B cell (primary cell): ENCODE measurements around the gene TOR1A. TPM values are rescaled to one million over a fixed set of nuclear protein-coding genes. Genes with fewer than 3 reads are reported as not detected.
A peak's percentile ranks its signal among the peaks of the same experiment; 100 is the strongest.
"Not testable (repeated sequence)": the region's sequence is repeated elsewhere in the genome, so short reads cannot be mapped to it uniquely, and the experiment has no call there.

Experiments
- ATAC-seq: fragments of 200-7000 bp; cut with Tn5 transposase; one replicate; pipeline ENCODE4 v1.10.0; 2021; ENCODE audit warnings: low read depth, mild to moderate bottlenecking, moderate number of reproducible peaks, moderate library complexity
- CTCF ChIA-PET: fragments of 350-600 bp; sonication (Branson Sonifier 250); formaldehyde crosslinking; loops from one replicate; lab custom pipeline; 2021; ENCODE audit warnings: antibody characterized with exemption, inconsistent platforms; lab: Charles Lee
- POLR2A ChIA-PET: fragments of 350-600 bp; sonication (Branson Sonifier 250); formaldehyde crosslinking; loops from one replicate; lab custom pipeline; 2021; ENCODE audit warnings: antibody characterized with exemption; lab: Charles Lee
- DNase-seq: peaks from one replicate; pipeline ENCODE4 v3.0.0; 2013
- H2AFZ ChIP-seq: 2 replicates; pipeline ENCODE4 v1.6.1; 2012; ENCODE audit warnings: mild to moderate bottlenecking, low read depth, low read length; ENCODE audit not compliant: insufficient read depth, poor library complexity, severe bottlenecking
- H3K27ac ChIP-seq, 2 donors: 1 replicate in 1 of 2; 2 replicates in 1 of 2; pipeline ENCODE4 v1.5.1; 2012 to 2013; ENCODE audit warnings: low read length in 2 of 2, mild to moderate bottlenecking in 2 of 2, moderate library complexity in 1 of 2
- H3K27me3 ChIP-seq, 4 experiments: fragments of 200-600 bp in 1 of 4; sonication (generic) in 1 of 4; replicated peaks in 1 of 4; 1 replicate in 2 of 4; 2 replicates in 2 of 4; pipeline versions ENCODE4 v1.6.1 to v1.7.0; 2013 to 2016; ENCODE audit warnings: low read length in 3 of 4, mild to moderate bottlenecking in 2 of 4, mixed read lengths in 1 of 4, moderate library complexity in 1 of 4; ENCODE audit not compliant: insufficient read depth in 4 of 4, control insufficient read depth in 3 of 4; ENCODE audit errors: control extremely low read depth in 1 of 4
- H3K36me3 ChIP-seq, 2 experiments: replicated peaks in 1 of 2; 1 replicate in 1 of 2; 2 replicates in 1 of 2; pipeline versions ENCODE4 v1.6.1 to v1.7.1; 2013; ENCODE audit warnings: low read length in 1 of 2; ENCODE audit not compliant: insufficient read depth in 2 of 2, control insufficient read depth in 1 of 2; ENCODE audit errors: control extremely low read depth in 1 of 2, extremely low read depth in 1 of 2
- H3K4me1 ChIP-seq, 2 donors: fragments of 200-600 bp in 1 of 2; sonication (generic) in 1 of 2; 1 replicate in 1 of 2; 2 replicates in 1 of 2; pipeline versions ENCODE4 v1.5.1 to v1.6.1; 2013 to 2017; ENCODE audit warnings: low read length in 2 of 2; ENCODE audit not compliant: control insufficient read depth in 2 of 2, insufficient read depth in 2 of 2
- H3K4me2 ChIP-seq: replicated peaks from 2 replicates; pipeline ENCODE3; 2012; ENCODE audit warnings: mild to moderate bottlenecking, low read depth, low read length; ENCODE audit not compliant: poor library complexity, severe bottlenecking
- H3K4me3 ChIP-seq, 5 experiments: fragments of 200-600 bp in 1 of 5; sonication (generic) in 1 of 5; 1 replicate in 3 of 5; 2 replicates in 2 of 5; pipeline versions ENCODE4 v1.5.1 to v1.7.0; 2011 to 2016; ENCODE audit warnings: low read length in 4 of 5, mild to moderate bottlenecking in 4 of 5, low read depth in 2 of 5, control low read depth in 1 of 5, moderate library complexity in 1 of 5; ENCODE audit not compliant: insufficient read depth in 1 of 5; ENCODE audit errors: control extremely low read depth in 1 of 5, extremely low read depth in 1 of 5
- H3K79me2 ChIP-seq: fragments of 200-600 bp; sonication (generic); one replicate; pipeline ENCODE4 v1.6.0; 2016; ENCODE audit warnings: low read length; ENCODE audit not compliant: control insufficient read depth, insufficient read depth
- H3K9ac ChIP-seq: fragments of 200-600 bp; sonication (generic); 2 replicates; pipeline ENCODE4 v1.6.1; 2017; ENCODE audit warnings: mild to moderate bottlenecking, low read length, moderate library complexity
- H3K9me3 ChIP-seq, 3 donors: one replicate each; pipeline versions ENCODE4 v1.6.1 to v1.7.1; 2013; ENCODE audit warnings: low read length in 2 of 3; ENCODE audit not compliant: control insufficient read depth in 2 of 3, insufficient read depth in 1 of 3; ENCODE audit errors: control extremely low read depth in 1 of 3
- H4K20me1 ChIP-seq: 2 replicates; pipeline ENCODE4 v1.6.0; 2012; ENCODE audit warnings: mild to moderate bottlenecking, low read length; ENCODE audit not compliant: insufficient read depth, control insufficient read depth, poor library complexity, severe bottlenecking
- H3K27ac Mint-ChIP-seq: one replicate; pipeline ENCODE4 v1.8.0; 2021; ENCODE audit warnings: mixed read lengths
- H3K27me3 Mint-ChIP-seq: one replicate; pipeline ENCODE4 v1.8.0; 2021; ENCODE audit warnings: mixed read lengths
- H3K4me1 Mint-ChIP-seq: one replicate; pipeline ENCODE4 v1.8.0; 2021; ENCODE audit warnings: mixed read lengths
- H3K4me3 Mint-ChIP-seq: one replicate; pipeline ENCODE4 v1.8.0; 2021; ENCODE audit warnings: mixed read lengths
- H3K9me3 Mint-ChIP-seq: one replicate; pipeline ENCODE4 v1.8.0; 2022; ENCODE audit warnings: mixed read lengths; ENCODE audit not compliant: insufficient read depth
- CTCF ChIP-seq: fragments of 200-600 bp; IDR thresholded peaks from one replicate; pipeline ENCODE4 v1.8.0; 2022; ENCODE audit warnings: antibody characterized with exemption, mild to moderate bottlenecking
- EZH2 ChIP-seq: IDR thresholded peaks from 2 replicates; pipeline ENCODE4 v1.6.1; 2012; ENCODE audit warnings: borderline replicate concordance, low read depth, mild to moderate bottlenecking, moderate library complexity, low read length; ENCODE audit not compliant: insufficient read depth, poor library complexity, severe bottlenecking
- WGBS: methylation state at CpG from one replicate; pipeline ENCODE4 v1.1.5; 2013; ENCODE audit warnings: missing lambda C conversion rate; ENCODE audit not compliant: insufficient coverage; 5-methylcytosine and 5-hydroxymethylcytosine counted together
- intact Hi-C: fragments of 100-400 bp; cut with micrococcal nuclease; formaldehyde crosslinking; loops from one replicate; pipeline ENCODE4 v1.10.0; 2022
- polyA plus RNA-seq: library from polyadenylated mRNA; depleted of rRNA; stranded (reverse); fragments of >200 nt; gene quantifications from 2 replicates; pipeline ENCODE4 v1.2.3, GENCODE V29; 2012
- total RNA-seq, 2 donors: library from RNA; stranded (reverse); fragments of 120-200 nt in 1 of 2; gene quantifications; 1 replicate in 1 of 2; 2 replicates in 1 of 2; pipeline versions ENCODE4 v1.2.3 to v1.2.4, GENCODE V29; 2013 to 2022

Gene TOR1A
- total and polyA plus RNA-seq, 2 donors (not counting 1 experiment from before 2014, with no cell fraction given): 28.6 to 30.3 TPM

DNA sequence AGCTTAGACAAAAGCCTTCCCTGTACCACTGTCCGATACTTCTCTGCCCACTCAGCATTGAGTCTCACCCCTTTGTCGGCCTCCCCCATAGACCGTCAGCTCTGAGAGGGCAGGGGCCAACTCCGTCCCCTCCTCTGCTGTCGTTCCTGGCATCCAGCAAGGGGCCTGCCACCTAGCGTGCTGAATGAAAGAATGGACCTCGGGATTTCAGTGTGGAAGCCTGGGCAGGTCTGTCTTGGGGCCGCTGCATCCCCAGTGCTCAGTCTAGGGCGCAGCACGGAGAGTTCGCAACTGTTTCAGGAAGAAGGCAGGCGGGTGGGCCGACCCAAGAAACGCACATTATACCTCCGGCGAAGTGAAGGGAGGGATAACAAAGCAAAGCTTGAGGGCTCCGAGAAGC lies 22.4 kb downstream of the TOR1A start:
- H3K9me3 Mint-ChIP-seq: no peaks in the 10 kb centered on the region
- TF ChIP-seq CTCF (no peak), EZH2 (no peak)
- intact Hi-C loops: loop anchor here (5.0 to 10.0 kb wide), 3 partner anchors 174 to 1079 kb away; partner anchors contain the start of genes CRAT, NTMT1, PTPA and ZDHHC12
- ChIA-PET POLR2A (no interaction called here), CTCF (interaction anchor here (1.0 to 1.4 kb wide), 2 partner anchors 33 to 63 kb away, joined by 3 to 4 read pairs; partner anchors contain the start of gene C9orf78)
- ATAC-seq (no peak), DNase-seq (no peak)
- H3K9ac ChIP-seq: no peak overlapping the region
- no peaks in the 10 kb centered on the region for H3K27me3 Mint-ChIP-seq
- 95% methylated on average over 16 of the region's 17 CpGs for WGBS
- H3K27ac Mint-ChIP-seq: no peak overlapping the region
- peaks cover 20% of the 10 kb centered on the region for H3K4me1 Mint-ChIP-seq
- peak overlapping the region; percentile 71 for H3K4me3 Mint-ChIP-seq
- no peak overlapping the region for H3K4me3 ChIP-seq
- no peaks in the 10 kb centered on the region for H4K20me1 ChIP-seq
- no peaks in the 10 kb centered on the region for H3K9me3 ChIP-seq
- H3K4me1 ChIP-seq: peaks cover 6 to 13% of the 10 kb centered on the region in 2 donors
- H3K4me2 ChIP-seq: no peak overlapping the region
- no peak overlapping the region for H3K27ac ChIP-seq
- no peaks in the 10 kb centered on the region for H3K27me3 ChIP-seq
- H2AFZ ChIP-seq: no peak overlapping the region
- peaks cover 14% of the 10 kb centered on the region for H3K79me2 ChIP-seq
- H3K36me3 ChIP-seq: no peaks in the 10 kb centered on the region

DNA sequence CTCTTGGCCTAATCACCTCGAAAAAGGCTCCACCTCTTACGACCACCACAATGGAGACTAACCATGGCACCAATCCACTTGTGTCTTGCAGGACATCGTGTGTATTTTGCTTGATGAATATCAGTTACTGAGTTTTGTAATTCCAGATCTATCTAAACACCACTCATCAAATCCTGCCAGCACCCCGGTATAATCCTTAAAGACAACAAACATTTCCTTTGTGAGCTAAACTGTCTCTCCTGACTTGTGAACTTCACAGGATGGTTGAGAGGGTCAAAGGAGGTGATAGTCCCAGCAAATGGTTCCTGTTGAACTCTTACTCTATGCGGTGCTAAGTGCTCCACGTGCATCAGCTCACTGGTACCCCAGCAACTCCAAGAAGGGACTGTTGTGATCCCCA lies 25.0 kb downstream of the TOR1A start:
- Histone ChIP-seq H2AFZ (no peak overlapping the region), H3K27ac (no peak overlapping the region), H3K9ac (no peak overlapping the region), H3K27me3 (peaks cover 0 to 3% (median 0%) of the 10 kb centered on the region in 4 experiments), H3K79me2 (peaks cover 7% of the 10 kb centered on the region), H3K4me2 (no peak overlapping the region), H3K4me1 (peaks cover 3 to 8% of the 10 kb centered on the region in 2 donors), H3K9me3 (no peaks in the 10 kb centered on the region), H3K36me3 (no peaks in the 10 kb centered on the region), H3K4me3 (no peak overlapping the region), H4K20me1 (no peaks in the 10 kb centered on the region)
- H3K4me3 Mint-ChIP-seq: no peak overlapping the region
- no peak for TF ChIP-seq CTCF
- TF ChIP-seq EZH2: no peak
- DNase-seq: no peak
- WGBS: 89% methylated on average over 2 of the region's 6 CpGs
- no peaks in the 10 kb centered on the region for H3K27me3 Mint-ChIP-seq
- ATAC-seq: no peak
- POLR2A ChIA-PET: no interaction called here
- no peak overlapping the region for H3K27ac Mint-ChIP-seq
- H3K4me1 Mint-ChIP-seq: peaks cover 9% of the 10 kb centered on the region
- no peaks in the 10 kb centered on the region for H3K9me3 Mint-ChIP-seq
- intact Hi-C loops: no loop called here
- CTCF ChIA-PET: interaction anchor here (1.4 kb wide), 1 partner anchor 9 kb away, joined by 5 read pairs; no protein-coding TSS in a partner anchor

GRCh38 chr9:129796029-129796428 lies 27.9 kb downstream of the TOR1A start:
- H3K4me2 ChIP-seq, H3K9me3 Mint-ChIP-seq, CTCF ChIA-PET, H3K27me3 ChIP-seq, H3K4me3 Mint-ChIP-seq, intact Hi-C loops, H3K4me1 ChIP-seq, H3K27ac Mint-ChIP-seq, H3K4me1 Mint-ChIP-seq, H3K9me3 ChIP-seq, H3K27me3 Mint-ChIP-seq, H3K9ac ChIP-seq, H3K27ac ChIP-seq, POLR2A ChIA-PET, H3K4me3 ChIP-seq, H2AFZ ChIP-seq, H3K36me3 ChIP-seq, DNase-seq, ATAC-seq, H3K79me2 ChIP-seq, H4K20me1 ChIP-seq: not testable (repeated sequence)
- 94% methylated on average over 1 of the region's 2 CpGs for WGBS
